ENCODE measurements around the gene CFAP52.

DNA sequence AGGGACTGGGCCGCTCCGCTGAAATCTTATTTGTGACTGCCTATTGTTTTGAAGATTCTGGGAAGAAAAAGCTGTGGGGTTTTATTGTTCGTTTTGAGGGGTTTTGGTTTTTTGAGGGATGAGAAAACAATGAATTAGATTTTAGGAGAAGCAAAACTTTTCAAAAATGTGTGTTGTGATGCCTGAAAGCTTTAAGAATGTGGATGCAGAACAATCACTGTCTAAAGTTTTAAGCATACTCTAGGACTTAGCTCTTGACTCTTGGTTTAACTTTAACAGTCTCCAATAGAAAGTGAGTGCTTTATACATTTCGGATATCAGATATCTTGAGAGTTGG lies 899 bp downstream of the CFAP52 start:
- TF ChIP-seq SRF (IDR thresholded peaks at IDR 0.05; ENCODE audit: low read depth, low read length) (no peak), ZNF510 (CRISPR knock-in tag; IDR thresholded peaks at IDR 0.05; ENCODE audit: low read depth) (no peak), ZNF121 (CRISPR knock-in tag; IDR thresholded peaks at IDR 0.05) (no peak), EZH2 (conservative IDR thresholded peaks at IDR 0.05; ENCODE audit: low read depth, low read length) (no peak), TEAD2 (CRISPR knock-in tag; IDR thresholded peaks at IDR 0.05) (no peak), MXI1 (IDR thresholded peaks at IDR 0.05; ENCODE audit: borderline replicate concordance, low read depth, low read length) (no peak), HOXA9 (CRISPR knock-in tag; IDR thresholded peaks at IDR 0.05; ENCODE audit: borderline replicate concordance) (no peak), PAX8 (CRISPR knock-in tag; IDR thresholded peaks at IDR 0.05; ENCODE audit: borderline replicate concordance) (no peak), ZNF354B (CRISPR knock-in tag; IDR thresholded peaks at IDR 0.05) (no peak)
- TF ChIP-seq, protein P1, sequence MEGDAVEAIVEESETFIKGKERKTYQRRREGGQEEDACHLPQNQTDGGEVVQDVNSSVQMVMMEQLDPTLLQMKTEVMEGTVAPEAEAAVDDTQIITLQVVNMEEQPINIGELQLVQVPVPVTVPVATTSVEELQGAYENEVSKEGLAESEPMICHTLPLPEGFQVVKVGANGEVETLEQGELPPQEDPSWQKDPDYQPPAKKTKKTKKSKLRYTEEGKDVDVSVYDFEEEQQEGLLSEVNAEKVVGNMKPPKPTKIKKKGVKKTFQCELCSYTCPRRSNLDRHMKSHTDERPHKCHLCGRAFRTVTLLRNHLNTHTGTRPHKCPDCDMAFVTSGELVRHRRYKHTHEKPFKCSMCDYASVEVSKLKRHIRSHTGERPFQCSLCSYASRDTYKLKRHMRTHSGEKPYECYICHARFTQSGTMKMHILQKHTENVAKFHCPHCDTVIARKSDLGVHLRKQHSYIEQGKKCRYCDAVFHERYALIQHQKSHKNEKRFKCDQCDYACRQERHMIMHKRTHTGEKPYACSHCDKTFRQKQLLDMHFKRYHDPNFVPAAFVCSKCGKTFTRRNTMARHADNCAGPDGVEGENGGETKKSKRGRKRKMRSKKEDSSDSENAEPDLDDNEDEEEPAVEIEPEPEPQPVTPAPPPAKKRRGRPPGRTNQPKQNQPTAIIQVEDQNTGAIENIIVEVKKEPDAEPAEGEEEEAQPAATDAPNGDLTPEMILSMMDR (CRISPR knock-in tag; IDR thresholded peaks at IDR 0.05) = no peak
- TF ChIP-seq, protein P2, sequence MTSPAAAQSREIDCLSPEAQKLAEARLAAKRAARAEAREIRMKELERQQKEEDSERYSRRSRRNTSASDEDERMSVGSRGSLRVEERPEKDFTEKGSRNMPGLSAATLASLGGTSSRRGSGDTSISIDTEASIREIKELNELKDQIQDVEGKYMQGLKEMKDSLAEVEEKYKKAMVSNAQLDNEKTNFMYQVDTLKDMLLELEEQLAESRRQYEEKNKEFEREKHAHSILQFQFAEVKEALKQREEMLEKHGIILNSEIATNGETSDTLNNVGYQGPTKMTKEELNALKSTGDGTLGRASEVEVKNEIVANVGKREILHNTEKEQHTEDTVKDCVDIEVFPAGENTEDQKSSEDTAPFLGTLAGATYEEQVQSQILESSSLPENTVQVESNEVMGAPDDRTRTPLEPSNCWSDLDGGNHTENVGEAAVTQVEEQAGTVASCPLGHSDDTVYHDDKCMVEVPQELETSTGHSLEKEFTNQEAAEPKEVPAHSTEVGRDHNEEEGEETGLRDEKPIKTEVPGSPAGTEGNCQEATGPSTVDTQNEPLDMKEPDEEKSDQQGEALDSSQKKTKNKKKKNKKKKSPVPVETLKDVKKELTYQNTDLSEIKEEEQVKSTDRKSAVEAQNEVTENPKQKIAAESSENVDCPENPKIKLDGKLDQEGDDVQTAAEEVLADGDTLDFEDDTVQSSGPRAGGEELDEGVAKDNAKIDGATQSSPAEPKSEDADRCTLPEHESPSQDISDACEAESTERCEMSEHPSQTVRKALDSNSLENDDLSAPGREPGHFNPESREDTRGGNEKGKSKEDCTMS (CRISPR knock-in tag; conservative IDR thresholded peaks at IDR 0.05) = no peak
- TF ChIP-seq, protein P3, sequence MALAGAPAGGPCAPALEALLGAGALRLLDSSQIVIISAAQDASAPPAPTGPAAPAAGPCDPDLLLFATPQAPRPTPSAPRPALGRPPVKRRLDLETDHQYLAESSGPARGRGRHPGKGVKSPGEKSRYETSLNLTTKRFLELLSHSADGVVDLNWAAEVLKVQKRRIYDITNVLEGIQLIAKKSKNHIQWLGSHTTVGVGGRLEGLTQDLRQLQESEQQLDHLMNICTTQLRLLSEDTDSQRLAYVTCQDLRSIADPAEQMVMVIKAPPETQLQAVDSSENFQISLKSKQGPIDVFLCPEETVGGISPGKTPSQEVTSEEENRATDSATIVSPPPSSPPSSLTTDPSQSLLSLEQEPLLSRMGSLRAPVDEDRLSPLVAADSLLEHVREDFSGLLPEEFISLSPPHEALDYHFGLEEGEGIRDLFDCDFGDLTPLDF (CRISPR knock-in tag; IDR thresholded peaks at IDR 0.05) = no peak
